ENCODE results near the gene UBTD1.

Gene UBTD1

DNA sequence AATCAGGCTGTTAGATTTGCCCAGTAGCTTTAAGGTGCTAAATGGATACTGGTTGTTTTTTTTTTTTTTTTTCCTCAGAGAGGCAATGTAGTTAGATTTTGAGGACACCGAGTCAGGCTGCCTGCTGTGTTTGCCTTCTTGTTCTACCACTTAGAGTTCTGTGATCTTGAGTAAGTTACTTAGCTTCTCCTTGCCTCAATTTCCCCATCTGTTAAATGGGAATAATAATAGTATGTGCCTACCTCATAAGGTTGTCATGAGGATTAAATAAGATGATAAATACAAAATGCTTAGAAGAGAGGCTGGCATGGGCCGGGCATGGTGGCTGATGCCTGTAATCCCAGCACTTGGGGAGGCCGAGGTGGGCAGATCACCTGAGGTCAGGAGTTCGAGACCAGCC lies 120.0 kb downstream of the UBTD1 start:
- DNase-seq (ENCODE audit: low read depth, low spot score) = no peak
- peaks cover 1% of the 10 kb centered on the region for H3K4me1 ChIP-seq (ENCODE audit: insufficient read depth, insufficient read length)
- H3K9me3 ChIP-seq (ENCODE audit: insufficient read depth, low read length) = no peaks in the 10 kb centered on the region
- H3K9ac ChIP-seq (ENCODE audit: insufficient read length, low read depth) = no peak overlapping the region
- TF ChIP-seq SUZ12 (IDR thresholded peaks at IDR 0.05; ENCODE audit: extremely low read depth, insufficient read depth, insufficient read length) (no peak), YY1 (IDR thresholded peaks at IDR 0.05; ENCODE audit: insufficient read depth, insufficient read length) (no peak), ZNF274 (IDR thresholded peaks at IDR 0.05; ENCODE audit: low read depth, low read length) (no peak)
- peaks cover 4% of the 10 kb centered on the region for H3K36me3 ChIP-seq (ENCODE audit: insufficient read depth, insufficient read length, low read length)
- no peaks in the 10 kb centered on the region for H3K27me3 ChIP-seq (ENCODE audit: insufficient read depth, insufficient read length)
- H3K4me3 ChIP-seq (ENCODE audit: insufficient read length, low read depth) = no peak overlapping the region
